T-helper 1 cell (primary cell): Measurements from ENCODE around the gene DGKD.
A peak's percentile ranks its signal among the peaks of the same experiment; 100 is the strongest.

Source experiments
- DNase-seq, 5 donors: peaks; one replicate each; pipeline ENCODE4 v3.0.0-alpha.2; 2012 to 2020

DGKD gene

GRCh38 chr2:233339427-233339826 lies 14.9 kb upstream of the DGKD start:
- no peak for DNase-seq

GRCh38 chr2:233341296-233341695 lies 13.0 kb upstream of the DGKD start:
- no peak for DNase-seq

GRCh38 chr2:233342301-233342700 lies 12.0 kb upstream of the DGKD start:
- DNase-seq, result no peak

- no peak for DNase-seq
Measured at GRCh38 chr2:233343171-233343705, 11.1 kb upstream of the DGKD start.

- DNase-seq, result no peak
Measured at GRCh38 chr2:233346376-233346775, 7.9 kb upstream of the DGKD start.

- DNase-seq, result no peak
Measured at GRCh38 chr2:233346930-233347329, 7.4 kb upstream of the DGKD start.

- DNase-seq, result no peak
Measured at GRCh38 chr2:233349005-233349998, 5.0 kb upstream of the DGKD start.

- no peak for DNase-seq
Measured at GRCh38 chr2:233350708-233351107, 3.6 kb upstream of the DGKD start.

GRCh38 chr2:233351423-233351822 lies 2.9 kb upstream of the DGKD start:
- no peak for DNase-seq

GRCh38 chr2:233352141-233352842 lies 2.0 kb upstream of the DGKD start:
- no peak for DNase-seq

- no peak for DNase-seq
Measured at GRCh38 chr2:233353101-233353768, 1.1 kb upstream of the DGKD start.

- DNase-seq, result no peak
Measured at GRCh38 chr2:233354500-233354924, 218 bp downstream of the DGKD start.

- no peak for DNase-seq
Measured at GRCh38 chr2:233354971-233355574, 779 bp downstream of the DGKD start.

GRCh38 chr2:233355916-233356315 lies 1.6 kb downstream of the DGKD start:
- DNase-seq, result no peak

- peak in 1 of 5 donors; percentile 30 for DNase-seq
Measured at GRCh38 chr2:233356546-233357308, 2.4 kb downstream of the DGKD start.

GRCh38 chr2:233358335-233358734 lies 4.0 kb downstream of the DGKD start:
- no peak for DNase-seq

- no peak for DNase-seq
Measured at GRCh38 chr2:233358947-233359346, 4.7 kb downstream of the DGKD start.

- no peak for DNase-seq
Measured at GRCh38 chr2:233359823-233360222, 5.5 kb downstream of the DGKD start.

- DNase-seq, result no peak
Measured at GRCh38 chr2:233360771-233361176, 6.5 kb downstream of the DGKD start.

- no peak for DNase-seq
Measured at GRCh38 chr2:233361297-233361696, 7.0 kb downstream of the DGKD start.

GRCh38 chr2:233362742-233363141 lies 8.4 kb downstream of the DGKD start:
- no peak for DNase-seq

GRCh38 chr2:233363744-233364235 lies 9.5 kb downstream of the DGKD start:
- DNase-seq, result no peak
